ENCODE measurements around the gene PXDN. TPM values are rescaled to one million over a fixed set of nuclear protein-coding genes. Genes with fewer than 3 reads are reported as not detected.

Gene PXDN
- total RNA-seq, 1 experiment from 2014 or later, result 3.1 TPM

DNA sequence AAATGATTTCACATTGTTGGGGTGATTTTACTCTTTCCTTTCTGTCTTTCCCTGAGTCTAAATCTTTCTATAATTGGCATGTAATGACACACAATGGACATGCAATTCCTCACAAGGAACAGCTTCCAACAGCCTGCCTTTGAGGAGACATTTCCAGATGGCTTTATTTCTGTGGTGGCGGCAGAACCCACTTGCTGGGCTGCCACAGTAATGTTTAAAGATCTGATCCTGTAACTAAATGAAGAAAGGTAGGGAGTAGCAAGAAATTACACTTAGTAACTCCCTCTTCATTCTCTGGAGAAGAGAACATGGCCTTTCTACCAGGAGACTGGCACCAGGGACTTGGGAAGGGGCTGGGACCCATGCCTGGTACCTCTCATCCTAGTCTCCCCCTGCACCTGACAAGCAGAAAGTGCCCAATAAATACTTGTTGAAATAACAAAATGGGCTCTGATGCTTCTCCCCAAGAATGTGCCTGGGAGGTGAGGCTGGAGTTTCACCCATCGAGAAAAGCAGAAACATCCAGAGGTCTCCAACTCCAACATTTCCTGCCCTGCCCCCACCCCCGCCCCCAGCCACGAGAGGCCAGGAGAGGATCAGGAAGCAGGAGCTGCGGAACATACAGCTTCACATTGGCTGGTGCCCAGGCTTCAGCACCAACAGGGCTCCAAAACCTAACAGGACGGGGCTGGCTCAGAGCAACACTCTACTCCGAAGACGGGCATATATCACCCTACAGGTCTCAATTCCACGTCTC is 92.1 kb downstream of the PXDN start:
- DNase-seq (ENCODE audit: low read depth, low spot score), result no peak
- in situ Hi-C loops (cut with HindIII; ENCODE audit: low pct_unique_long_range_greater_than_20kb, low sequenced_read_pairs), result no loop called here

DNA sequence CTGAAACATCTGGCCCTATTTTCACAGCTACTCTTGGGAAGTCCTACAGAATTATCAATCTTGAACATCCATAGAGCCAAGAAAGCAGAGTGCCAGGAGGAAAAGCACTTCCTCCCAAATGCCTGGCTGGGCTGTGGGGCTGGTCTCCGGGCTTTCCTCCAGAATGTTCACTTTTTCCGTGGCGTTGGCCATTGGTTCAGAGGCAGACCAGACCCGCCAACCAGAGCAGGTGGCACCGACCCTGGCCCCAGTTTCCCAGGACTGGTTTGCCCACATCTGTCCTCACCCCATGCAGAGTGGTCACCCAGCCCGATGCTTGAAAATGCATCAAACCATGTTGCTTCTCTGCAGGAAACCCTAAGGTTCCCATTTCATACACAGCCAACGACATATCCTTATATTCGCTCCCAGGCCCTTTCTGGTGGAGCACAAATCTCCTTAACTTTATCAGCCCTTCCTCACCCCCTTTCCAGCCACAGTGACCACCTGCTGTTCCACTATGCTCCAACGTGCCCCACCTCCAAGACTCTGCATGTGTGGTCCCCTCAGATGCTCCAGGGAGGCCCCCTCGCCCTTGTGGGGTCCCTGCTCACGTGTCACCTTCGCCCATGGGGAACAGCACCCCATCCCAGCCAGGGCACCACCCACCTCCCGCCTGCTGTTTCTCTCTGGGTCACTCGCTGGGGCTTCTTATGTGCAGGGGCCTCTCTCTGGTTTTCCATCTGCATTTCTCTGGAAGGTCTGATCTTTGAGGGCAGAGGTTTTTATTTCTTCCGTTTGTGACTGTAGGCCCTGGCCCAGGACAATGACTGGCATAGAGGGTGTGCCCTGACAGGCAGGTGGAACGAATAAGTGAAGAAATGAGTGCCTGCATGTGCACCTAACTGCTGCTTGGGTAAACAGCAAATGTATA is 92.9 kb downstream of the PXDN start:
- no peak for DNase-seq (ENCODE audit: low read depth, low spot score)
- in situ Hi-C loops (cut with HindIII; ENCODE audit: low pct_unique_long_range_greater_than_20kb, low sequenced_read_pairs), result no loop called here

DNA sequence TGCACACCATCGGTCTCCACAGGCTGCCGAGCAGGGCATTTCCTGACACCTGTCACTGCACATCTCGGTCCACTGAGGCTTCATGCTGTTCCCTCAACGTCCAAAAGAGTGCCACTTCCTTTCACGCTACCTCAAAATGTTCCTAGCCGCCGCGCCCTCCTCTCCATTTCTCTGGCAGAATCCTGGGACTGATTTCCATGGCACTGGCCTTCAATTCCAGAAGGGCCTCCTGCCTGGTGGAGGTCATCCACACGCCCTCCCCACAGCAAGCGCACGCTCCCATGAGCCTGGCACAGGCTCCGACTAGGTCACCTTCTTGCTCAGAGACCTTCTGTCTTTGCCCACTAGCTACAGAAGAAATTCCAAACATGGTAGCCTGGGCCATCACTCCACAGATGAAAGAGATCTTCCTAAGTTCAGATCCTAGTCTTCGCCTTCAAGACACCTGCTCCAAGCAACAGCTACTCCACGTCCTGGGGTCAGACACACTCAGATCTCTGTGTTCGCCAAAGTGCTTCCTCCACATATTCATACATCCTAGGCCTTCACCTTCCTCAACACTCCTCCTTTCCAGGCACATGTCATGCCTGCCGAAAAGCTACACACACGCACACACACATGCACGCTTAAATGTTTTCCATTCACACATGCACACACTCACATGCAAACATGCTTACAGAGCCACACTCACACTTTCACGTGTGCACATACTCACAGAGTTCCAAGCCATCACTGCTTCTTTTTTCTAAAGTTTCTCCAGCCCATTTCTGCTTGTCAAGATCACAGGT is 94.0 kb downstream of the PXDN start:
- in situ Hi-C loops (cut with HindIII; ENCODE audit: low pct_unique_long_range_greater_than_20kb, low sequenced_read_pairs), result no loop called here
- no peak for DNase-seq (ENCODE audit: low read depth, low spot score)

DNA sequence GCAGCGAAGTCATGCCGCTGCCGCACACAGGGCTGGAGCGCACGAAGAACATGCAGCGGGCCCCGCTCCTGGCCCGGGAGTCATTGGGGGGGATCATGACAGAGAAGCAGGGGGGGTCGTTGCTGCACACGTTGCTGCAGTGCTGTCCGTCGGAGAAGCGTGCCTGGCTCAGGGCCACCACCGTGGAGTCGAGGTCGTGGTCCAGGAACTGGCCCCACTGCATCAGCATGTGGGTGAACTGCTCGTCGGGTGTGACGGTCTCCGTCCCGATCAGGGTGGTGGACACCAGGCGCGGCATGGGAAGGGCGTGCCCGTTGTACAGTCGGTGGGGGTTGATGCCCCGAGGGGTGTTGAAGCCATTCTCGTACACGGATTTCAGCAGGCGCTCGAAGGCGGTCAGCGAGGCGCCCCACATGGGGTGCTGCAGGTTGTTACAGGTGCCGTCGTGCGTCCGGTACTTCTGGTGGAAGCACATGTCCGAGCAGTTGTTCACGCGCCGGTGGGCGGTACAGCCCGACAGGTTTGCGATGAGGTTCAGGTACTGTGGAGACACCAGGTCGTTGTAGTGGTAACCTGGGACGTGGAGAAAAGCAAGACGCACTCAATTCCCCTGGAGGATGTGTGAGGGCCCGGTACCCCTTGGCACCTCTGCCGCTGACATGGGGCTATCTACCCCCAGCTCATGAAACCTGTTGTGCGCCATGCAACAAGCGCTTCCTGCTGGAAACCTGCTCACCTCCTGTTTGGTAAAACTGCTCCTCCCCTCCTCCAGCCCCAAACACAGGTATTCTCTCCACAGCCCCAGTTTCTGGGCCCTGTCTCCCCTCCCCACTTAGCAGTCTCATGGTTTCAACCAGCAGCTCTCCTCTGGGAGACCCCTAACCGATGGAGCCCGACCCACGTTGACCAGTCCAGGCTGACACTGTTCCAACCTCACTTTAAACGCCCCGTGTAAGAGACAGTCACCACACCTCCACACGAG is 94.9 kb downstream of the PXDN start:
- in situ Hi-C loops (cut with HindIII; ENCODE audit: low pct_unique_long_range_greater_than_20kb, low sequenced_read_pairs), result no loop called here
- DNase-seq (ENCODE audit: low read depth, low spot score), result no peak

DNA sequence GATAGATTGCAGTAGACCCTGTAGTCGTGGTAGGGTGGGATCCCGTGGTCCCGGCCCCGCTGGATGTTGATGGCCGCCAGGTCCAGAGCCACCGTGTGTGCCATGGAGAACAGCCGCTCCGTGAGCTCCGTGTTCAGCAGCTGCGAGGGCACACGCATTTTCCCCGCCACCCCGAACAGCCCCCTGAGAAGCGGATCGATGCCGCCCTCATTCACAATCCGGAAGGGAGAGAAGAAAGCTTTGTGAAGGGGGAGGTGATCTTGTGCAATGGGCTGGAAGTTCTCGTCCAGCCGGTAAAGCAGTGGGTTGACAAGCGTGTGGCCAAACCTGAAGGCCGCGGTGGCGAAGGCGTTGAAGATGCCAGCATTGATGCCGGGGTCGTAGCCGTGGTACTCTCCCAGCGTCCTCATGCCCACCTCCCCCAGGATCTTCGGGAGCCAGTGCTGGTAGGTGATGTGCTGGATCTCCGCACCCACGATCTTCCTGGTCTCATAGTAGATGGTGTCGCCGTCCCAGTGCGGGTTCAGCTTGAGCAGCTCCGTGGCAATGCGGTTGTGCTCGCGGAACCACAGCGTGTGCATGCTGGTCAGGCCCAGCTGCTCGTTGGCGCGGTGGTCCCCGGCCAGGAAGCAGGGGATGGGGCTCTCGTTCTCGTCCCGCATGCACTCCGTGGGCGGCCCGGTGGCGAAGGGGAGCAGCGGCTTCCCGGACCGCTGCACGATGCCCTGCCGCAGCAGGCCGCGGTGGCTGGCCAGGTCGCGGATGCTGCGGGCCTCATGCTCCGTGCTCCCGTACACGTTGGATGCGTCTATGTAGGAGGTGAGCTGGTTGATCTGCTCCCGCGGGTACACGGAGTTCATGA is 95.8 kb downstream of the PXDN start:
- in situ Hi-C loops (cut with HindIII; ENCODE audit: low pct_unique_long_range_greater_than_20kb, low sequenced_read_pairs), result no loop called here
- no peak for DNase-seq (ENCODE audit: low read depth, low spot score)

DNA sequence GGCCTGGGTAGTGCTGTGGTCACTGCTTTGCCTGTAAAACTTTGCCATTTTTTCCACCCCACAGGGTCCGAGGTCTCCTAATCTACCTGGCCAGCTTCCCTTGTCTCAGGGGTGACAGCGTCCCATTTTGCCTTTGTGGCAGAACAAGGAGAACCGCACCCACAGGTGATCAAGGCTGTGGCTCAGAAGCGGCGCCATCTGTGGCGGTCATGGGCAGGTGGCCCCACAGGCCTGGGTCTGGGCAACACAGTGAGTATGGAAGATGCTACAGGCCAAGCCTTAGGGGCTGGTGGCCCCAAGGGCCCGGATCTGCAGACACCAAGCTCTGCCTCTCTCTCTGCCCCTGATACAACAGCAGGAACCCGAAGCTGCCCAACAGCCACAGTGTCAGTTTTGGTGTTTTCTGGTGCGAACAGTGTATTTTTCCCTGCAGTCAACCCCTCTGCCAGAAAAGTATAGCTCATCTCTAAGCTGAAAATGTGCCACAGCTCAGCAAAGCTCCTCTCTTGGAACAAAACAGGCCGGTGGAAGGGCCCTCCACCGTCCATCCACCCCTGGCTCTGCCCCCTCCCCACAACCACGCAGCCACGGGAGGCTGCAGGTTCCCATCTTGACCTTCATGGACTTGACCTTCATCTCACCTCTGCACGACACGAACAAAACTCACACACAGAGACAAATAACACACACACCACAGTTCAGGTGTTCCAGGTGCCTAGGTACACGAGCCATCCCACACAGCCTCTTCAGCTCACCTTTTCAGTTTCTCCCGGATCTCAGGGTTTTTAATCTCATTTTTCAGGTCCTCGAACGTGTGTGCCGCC is 96.7 kb downstream of the PXDN start:
- in situ Hi-C loops (cut with HindIII; ENCODE audit: low pct_unique_long_range_greater_than_20kb, low sequenced_read_pairs), result no loop called here
- no peak for DNase-seq (ENCODE audit: low read depth, low spot score)

DNA sequence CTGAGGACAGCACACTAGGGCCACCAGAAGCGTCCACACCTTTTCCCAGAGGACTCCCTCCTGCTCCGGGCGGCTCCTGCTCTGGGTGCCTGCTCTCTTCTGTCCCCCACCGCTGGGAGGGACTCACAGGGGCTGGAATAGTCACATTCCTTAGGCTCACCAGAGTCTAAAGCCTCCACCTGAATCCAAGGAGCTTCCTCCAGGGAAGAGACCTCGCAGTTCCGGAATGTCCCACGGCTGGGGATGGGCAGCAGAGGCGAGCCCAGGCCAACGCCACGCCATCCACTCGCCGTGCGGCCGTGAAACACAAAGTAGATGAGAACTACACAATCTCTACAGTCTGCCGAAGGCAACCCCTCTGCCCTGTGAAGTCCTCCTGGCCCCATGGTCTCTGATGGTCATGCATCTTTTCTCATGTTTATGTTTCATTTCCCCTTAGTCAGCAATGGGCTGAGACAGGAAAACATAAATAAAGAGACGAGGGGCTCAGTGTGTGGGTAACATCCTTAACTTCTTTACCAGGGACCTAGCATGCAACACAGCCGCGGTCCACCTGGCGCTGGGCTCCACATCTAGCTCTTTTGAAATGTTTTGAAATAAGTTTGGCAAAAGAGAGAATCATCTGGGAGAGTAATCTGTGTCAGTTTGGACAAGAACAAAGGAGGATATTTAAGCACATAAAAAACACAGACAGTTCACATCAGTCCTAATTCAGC is 98.4 kb downstream of the PXDN start:
- no peak for DNase-seq (ENCODE audit: low read depth, low spot score)
- in situ Hi-C loops (cut with HindIII; ENCODE audit: low pct_unique_long_range_greater_than_20kb, low sequenced_read_pairs), result no loop called here

DNA sequence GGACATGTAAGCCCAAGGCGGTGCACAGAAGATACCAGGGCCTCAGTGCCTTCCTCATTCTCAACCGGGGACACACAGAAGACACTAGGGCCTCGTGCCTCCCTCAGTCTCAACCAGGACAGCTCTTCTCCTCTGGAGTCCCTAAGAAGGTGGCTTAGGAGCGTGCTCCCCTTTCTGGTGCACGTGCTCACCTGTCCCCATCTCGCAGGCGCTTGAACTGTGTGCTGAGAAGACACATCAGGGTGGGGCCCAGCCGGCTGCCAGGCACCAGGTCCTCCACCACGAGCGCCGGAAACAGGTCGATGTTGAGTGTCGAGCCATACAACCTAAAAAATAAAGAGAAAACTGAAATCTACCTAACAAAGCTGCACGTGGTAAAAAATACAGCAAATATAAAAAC is 99.9 kb downstream of the PXDN start:
- in situ Hi-C loops (cut with HindIII; ENCODE audit: low pct_unique_long_range_greater_than_20kb, low sequenced_read_pairs), result no loop called here
- no peak for DNase-seq (ENCODE audit: low read depth, low spot score)

DNA sequence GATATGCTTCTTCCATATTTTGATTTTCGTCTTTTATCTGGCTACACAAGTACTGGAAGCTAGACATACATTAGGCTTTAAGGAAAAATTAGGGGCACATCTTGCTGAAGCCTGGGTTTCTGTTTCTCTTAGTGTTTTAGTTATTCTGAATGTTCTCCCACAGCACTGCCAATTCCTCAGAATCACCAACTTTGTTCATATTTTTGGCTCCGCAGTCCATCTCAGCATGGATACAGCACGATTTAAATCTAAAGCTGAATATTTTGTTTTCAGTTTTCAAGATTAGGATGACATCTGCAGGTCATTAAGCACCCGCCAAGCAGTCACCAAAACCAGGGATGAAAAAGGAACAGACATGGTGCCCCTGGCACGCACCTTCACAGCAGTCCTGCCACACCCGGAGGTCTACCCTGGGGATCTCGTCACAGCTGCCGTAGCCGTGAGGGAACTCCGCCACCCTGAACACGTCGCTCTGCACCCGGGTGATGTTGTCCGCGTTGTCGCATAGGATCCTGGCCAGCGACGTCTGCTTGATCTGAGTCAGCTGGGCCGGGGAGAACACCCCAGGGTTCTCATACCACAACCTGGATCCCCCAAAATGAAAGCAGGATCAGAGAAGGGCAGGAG is 101.2 kb downstream of the PXDN start:
- in situ Hi-C loops (cut with HindIII; ENCODE audit: low pct_unique_long_range_greater_than_20kb, low sequenced_read_pairs), result no loop called here
- no peak for DNase-seq (ENCODE audit: low read depth, low spot score)

DNA sequence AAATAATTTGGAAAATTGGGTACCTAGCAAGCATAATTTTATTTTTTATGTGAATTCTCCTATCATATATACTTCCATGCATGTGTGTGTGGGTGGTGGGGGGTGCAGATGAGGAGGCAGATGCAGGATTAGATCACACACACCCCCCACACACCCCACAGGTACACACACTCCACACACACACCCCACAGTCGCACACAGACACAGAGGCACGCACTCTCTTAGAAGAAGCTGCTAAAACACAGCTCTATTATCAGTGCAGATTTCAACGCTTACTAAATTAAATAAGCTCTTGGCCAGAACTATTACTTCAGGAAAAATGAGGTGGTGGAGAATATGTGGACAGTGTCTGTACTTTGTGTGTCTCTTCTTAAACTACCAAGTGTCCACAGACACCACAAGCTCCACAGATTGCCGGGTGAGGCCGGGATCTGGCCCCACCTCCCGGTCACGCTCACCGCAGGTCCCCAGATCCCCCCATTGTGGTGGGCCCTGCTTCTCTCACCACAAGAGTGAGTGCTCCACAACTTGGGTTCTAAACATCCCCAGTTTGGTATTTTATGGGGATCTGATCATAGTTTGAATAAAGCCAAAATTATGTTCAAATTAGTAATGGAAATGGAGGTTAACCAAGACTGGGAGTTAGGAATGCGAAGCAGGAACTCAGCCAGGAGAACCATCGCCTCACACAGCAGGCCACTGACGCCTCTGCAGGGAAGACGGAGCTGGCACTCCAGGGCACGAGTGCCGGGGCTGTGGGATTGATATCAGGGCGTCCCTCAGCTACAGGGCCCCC is 102.1 kb downstream of the PXDN start:
- in situ Hi-C loops (cut with HindIII; ENCODE audit: low pct_unique_long_range_greater_than_20kb, low sequenced_read_pairs), result no loop called here
- no peak for DNase-seq (ENCODE audit: low read depth, low spot score)

DNA sequence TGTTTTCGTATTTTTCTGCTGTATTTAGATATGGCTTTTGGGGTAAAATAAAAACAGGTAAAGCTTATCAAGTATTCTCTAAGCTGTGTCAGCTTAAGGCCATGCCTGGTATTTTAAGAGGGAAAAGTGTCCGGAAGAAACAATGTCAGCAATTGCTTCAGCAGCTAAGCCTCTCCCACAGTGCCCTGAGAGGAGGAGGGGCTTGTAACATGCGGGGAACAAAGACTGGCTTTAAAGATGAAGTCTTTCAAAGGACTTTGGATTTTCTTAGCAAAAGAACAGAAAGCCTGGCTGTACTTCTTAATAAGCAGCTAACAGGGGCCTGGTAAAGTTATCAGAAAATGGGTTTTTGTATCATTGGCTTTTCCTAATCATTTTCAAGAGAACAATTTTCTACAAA is 102.8 kb downstream of the PXDN start:
- in situ Hi-C loops (cut with HindIII; ENCODE audit: low pct_unique_long_range_greater_than_20kb, low sequenced_read_pairs), result no loop called here

DNA sequence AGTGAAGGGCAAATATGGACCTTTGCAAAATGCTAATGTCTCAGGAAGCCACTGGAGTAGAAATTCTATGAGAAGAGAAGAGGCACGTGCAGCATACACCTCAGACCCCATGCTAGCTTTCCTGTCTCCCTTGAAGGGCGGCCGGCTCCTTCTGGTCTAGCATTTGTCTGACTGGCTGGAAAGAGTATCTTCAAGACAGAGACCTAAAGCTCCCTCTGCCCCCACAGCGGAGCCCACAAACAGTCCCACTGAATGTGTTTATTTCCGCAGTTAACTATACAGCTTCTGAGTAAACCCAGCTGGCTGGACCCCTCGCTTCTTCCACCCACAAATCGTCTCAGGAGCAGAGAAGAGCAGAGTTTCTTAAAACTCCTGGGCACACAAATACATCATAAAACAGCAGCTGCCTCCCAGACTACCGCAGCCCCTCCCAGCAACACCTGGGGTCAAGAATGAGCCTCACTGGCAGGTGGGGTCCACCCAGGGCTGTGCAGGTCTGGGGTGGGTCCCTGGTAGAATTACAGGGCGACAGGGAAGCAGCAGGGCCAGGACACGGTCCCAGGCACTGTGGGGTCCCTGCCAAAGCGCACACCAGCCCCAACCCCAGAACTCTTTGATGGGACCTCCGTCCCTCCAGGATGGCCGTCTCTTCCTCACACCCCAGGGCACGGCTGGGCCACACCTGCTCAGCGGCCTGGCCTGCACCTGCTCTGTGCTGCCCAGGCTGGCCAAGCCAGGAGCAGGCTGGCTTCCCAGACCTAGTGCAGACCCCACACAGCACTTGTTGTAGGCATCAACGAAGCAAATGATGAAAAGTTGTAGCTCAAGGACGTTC is 103.8 kb downstream of the PXDN start:
- in situ Hi-C loops (cut with HindIII; ENCODE audit: low pct_unique_long_range_greater_than_20kb, low sequenced_read_pairs), result no loop called here
- DNase-seq (ENCODE audit: low read depth, low spot score), result no peak

More for the DNA sequence above, 102.8 kb downstream of the PXDN start:
- peak; percentile 68 for DNase-seq (ENCODE audit: low read depth, low spot score)
